DND-41 (cell line): Measurements from ENCODE around the gene TK2.

ENCODE experiments used
- ATAC-seq: fragments of 200-7000 bp; cut with Tn5 transposase; 3 replicates; pipeline ENCODE4 v1.9.1; 2021; ENCODE audit warnings: low read depth; ENCODE audit not compliant: insufficient read depth
- DNase-seq: peaks from one replicate; pipeline ENCODE4 v3.0.0-alpha.2; 2020
- H2AFZ ChIP-seq: 2 replicates; pipeline ENCODE4 v1.6.0; 2012; ENCODE audit warnings: low read depth, low read length
- H3K27ac ChIP-seq: 2 replicates; pipeline ENCODE4 v1.5.1; 2012; ENCODE audit warnings: low read length, inconsistent platforms
- H3K27me3 ChIP-seq: fragments of 200-600 bp; sonication (generic); 2 replicates; pipeline ENCODE4 v1.6.0; 2012; ENCODE audit warnings: low read length, mild to moderate bottlenecking, inconsistent platforms; ENCODE audit not compliant: insufficient read depth, poor library complexity
- H3K36me3 ChIP-seq: 2 replicates; pipeline ENCODE4 v1.5.1; 2012; ENCODE audit warnings: low read length, inconsistent platforms; ENCODE audit not compliant: insufficient read depth
- H3K4me1 ChIP-seq: 2 replicates; pipeline ENCODE4 v1.5.1; 2012; ENCODE audit warnings: mild to moderate bottlenecking, low read length; ENCODE audit not compliant: insufficient read depth
- H3K4me2 ChIP-seq: 2 replicates; pipeline ENCODE4 v1.6.0; 2012; ENCODE audit warnings: mild to moderate bottlenecking, moderate library complexity, low read length, inconsistent platforms; ENCODE audit not compliant: insufficient read depth
- H3K4me3 ChIP-seq, 2 experiments: fragments of 200-600 bp in 1 of 2; shearing (Covaris generic) in 1 of 2; 2 replicates each; pipeline ENCODE4 v1.5.1; 2012 to 2016; ENCODE audit warnings: inconsistent platforms in 2 of 2, low read length in 2 of 2, mild to moderate bottlenecking in 2 of 2, low read depth in 1 of 2, moderate library complexity in 1 of 2
- H3K79me2 ChIP-seq: 2 replicates; pipeline ENCODE4 v1.6.0; 2012; ENCODE audit warnings: low read length, inconsistent platforms; ENCODE audit not compliant: insufficient read depth
- H3K9ac ChIP-seq: 2 replicates; pipeline ENCODE4 v1.6.0; 2012; ENCODE audit warnings: low read depth, mild to moderate bottlenecking, inconsistent platforms, low read length, moderate library complexity
- H3K9me3 ChIP-seq: 2 replicates; pipeline ENCODE4 v1.5.1; 2012; ENCODE audit warnings: low read length, moderate library complexity, mild to moderate bottlenecking, inconsistent platforms; ENCODE audit not compliant: insufficient read depth, severe bottlenecking
- H4K20me1 ChIP-seq: 2 replicates; pipeline ENCODE4 v1.6.0; 2012; ENCODE audit warnings: low read length; ENCODE audit not compliant: insufficient read depth
- EZH2 ChIP-seq: IDR thresholded peaks from 3 replicates; pipeline ENCODE4 v1.6.1; 2012; ENCODE audit warnings: borderline replicate concordance, low read depth, mild to moderate bottlenecking, moderate library complexity, low read length, inconsistent platforms; ENCODE audit not compliant: severe bottlenecking
- TF ChIP-seq, protein P1 (sequence below): IDR thresholded peaks from 2 replicates; pipeline ENCODE4 v1.5.1; 2012; ENCODE audit warnings: borderline replicate concordance, low read length, moderate library complexity, mild to moderate bottlenecking; ENCODE audit not compliant: poor library complexity, severe bottlenecking; ENCODE audit errors: extremely low read depth

TK2 gene

DNA sequence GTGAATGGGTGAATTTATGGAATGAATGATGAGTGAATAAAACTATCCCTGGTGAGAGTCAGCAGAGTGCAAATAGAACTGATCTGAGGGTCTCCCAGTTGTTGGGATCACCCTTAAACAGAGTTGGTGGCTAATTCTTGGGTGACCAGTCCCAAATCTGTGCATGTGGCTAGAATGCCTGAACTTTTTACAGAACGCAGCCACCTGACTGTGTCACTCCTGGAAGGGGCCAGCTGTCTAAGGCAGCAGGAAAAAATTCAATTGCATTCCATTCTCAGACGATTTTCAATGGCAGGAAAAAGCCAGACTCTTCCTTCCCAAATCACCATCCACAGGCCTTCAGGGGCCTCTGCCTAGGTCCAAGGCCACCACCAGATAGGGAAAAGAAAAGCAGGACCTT is 79.4 kb downstream of the TK2 start:
- no peaks in the 10 kb centered on the region for H3K27me3 ChIP-seq
- H3K9ac ChIP-seq = no peak overlapping the region

DNA sequence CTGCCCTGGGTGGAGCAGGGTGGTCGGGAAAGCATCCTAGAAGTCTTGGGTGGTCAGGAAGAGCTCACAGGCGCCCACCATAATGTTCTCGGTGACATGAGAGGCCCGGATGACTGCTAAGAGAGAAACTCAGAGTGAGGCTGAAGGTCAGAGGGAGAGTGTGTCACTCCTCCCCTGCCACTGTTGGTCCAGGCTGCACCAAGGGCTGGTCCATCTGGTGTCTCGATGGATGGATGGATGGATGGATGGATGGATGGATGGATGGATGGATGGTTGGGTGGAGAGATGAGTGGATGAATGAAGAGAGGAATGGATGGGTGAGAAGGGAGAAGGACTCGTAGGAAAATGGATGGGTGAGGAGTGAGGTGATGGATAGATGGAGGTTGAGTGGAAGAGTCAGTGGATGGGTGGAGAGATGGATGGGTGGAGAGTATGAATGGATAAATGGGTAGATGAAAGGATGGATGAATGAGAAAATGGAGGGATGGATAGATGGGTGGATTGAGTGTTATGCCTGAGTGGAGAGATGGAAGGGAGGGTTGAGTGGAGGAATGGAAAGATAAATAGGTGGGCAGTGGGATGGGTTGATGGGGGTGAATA is 79.9 kb downstream of the TK2 start:
- H3K4me1 ChIP-seq = peaks cover 11% of the 10 kb centered on the region
- no peaks in the 10 kb centered on the region for H3K9me3 ChIP-seq
- H2AFZ ChIP-seq = no peak overlapping the region
- no peak overlapping the region for H3K9ac ChIP-seq
- H3K4me3 ChIP-seq = no peak overlapping the region
- no peak overlapping the region for H3K27ac ChIP-seq
- H3K4me2 ChIP-seq = no peak overlapping the region
- H3K79me2 ChIP-seq = no peaks in the 10 kb centered on the region
- TF ChIP-seq EZH2 = no peak
- TF ChIP-seq, protein P1, sequence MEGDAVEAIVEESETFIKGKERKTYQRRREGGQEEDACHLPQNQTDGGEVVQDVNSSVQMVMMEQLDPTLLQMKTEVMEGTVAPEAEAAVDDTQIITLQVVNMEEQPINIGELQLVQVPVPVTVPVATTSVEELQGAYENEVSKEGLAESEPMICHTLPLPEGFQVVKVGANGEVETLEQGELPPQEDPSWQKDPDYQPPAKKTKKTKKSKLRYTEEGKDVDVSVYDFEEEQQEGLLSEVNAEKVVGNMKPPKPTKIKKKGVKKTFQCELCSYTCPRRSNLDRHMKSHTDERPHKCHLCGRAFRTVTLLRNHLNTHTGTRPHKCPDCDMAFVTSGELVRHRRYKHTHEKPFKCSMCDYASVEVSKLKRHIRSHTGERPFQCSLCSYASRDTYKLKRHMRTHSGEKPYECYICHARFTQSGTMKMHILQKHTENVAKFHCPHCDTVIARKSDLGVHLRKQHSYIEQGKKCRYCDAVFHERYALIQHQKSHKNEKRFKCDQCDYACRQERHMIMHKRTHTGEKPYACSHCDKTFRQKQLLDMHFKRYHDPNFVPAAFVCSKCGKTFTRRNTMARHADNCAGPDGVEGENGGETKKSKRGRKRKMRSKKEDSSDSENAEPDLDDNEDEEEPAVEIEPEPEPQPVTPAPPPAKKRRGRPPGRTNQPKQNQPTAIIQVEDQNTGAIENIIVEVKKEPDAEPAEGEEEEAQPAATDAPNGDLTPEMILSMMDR = no peak
- ATAC-seq = no peak
- DNase-seq = no peak
- no peaks in the 10 kb centered on the region for H3K27me3 ChIP-seq
- H4K20me1 ChIP-seq = no peaks in the 10 kb centered on the region
- H3K36me3 ChIP-seq = no peaks in the 10 kb centered on the region

More for the DNA sequence above, 79.4 kb downstream of the TK2 start:
- ATAC-seq (no peak), DNase-seq (no peak)
- H3K4me3 ChIP-seq = no peak overlapping the region
- no peak overlapping the region for H3K27ac ChIP-seq
- no peak overlapping the region for H3K4me2 ChIP-seq
- H3K79me2 ChIP-seq = no peaks in the 10 kb centered on the region
- no peaks in the 10 kb centered on the region for H4K20me1 ChIP-seq
- TF ChIP-seq, protein P1 = no peak
- TF ChIP-seq EZH2 = no peak
- H3K4me1 ChIP-seq = peaks cover 16% of the 10 kb centered on the region
- no peaks in the 10 kb centered on the region for H3K36me3 ChIP-seq
- no peaks in the 10 kb centered on the region for H3K9me3 ChIP-seq
- H2AFZ ChIP-seq = no peak overlapping the region

DNA sequence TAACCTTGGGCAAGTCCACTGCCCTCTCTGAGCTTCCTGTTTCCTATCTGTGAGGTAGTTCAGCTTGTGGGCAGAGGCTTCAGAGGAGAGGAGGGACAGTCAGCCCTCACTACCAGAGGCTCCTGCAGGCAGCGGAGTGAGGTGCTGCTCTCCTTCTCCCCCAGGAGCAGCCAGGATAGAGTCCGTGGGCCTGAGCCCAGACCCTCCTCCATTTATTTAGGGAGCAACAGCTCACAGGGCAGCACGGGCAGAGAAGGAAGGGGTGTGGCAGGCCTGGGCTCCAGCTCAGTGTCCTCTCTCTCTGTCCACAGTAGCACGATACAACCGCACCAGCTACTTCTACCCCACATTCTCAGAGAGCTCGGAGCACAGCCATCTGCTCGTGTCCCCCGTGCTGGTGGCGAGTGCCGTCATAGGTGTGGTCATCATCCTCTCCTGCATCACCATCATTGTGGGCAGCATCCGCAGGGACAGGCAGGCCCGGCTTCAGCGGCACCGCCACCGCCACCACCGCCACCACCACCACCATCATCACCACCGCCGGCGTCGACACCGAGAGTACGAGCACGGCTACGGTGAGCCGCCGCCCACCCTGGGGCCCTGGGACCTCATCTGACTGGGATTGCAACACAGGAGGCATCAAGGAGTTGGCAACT is 80.5 kb downstream of the TK2 start:
- Histone ChIP-seq H3K9ac (no peak overlapping the region), H3K4me2 (no peak overlapping the region), H3K27ac (no peak overlapping the region), H3K4me3 (no peak overlapping the region), H3K4me1 (peaks cover 6% of the 10 kb centered on the region), H3K9me3 (no peaks in the 10 kb centered on the region), H3K27me3 (no peaks in the 10 kb centered on the region), H3K36me3 (no peaks in the 10 kb centered on the region), H2AFZ (no peak overlapping the region), H3K79me2 (no peaks in the 10 kb centered on the region), H4K20me1 (no peaks in the 10 kb centered on the region)
- ATAC-seq (no peak), DNase-seq (no peak)
- TF ChIP-seq, protein P1 = no peak
- TF ChIP-seq EZH2 = no peak
